GM19351 (cell line): Measurements from ENCODE around the gene DHDH.
"Not testable (repeated sequence)": the region's sequence is repeated elsewhere in the genome, so short reads cannot be mapped to it uniquely, and the experiment has no call there.

Experiments used
- ATAC-seq: cut with Tn5 transposase; IDR thresholded peaks from one replicate; pipeline ENCODE4 v1.9.1; 2021; ENCODE audit warnings: mild to moderate bottlenecking, moderate library complexity; ENCODE audit not compliant: unreplicated experiment

DHDH gene

DNA sequence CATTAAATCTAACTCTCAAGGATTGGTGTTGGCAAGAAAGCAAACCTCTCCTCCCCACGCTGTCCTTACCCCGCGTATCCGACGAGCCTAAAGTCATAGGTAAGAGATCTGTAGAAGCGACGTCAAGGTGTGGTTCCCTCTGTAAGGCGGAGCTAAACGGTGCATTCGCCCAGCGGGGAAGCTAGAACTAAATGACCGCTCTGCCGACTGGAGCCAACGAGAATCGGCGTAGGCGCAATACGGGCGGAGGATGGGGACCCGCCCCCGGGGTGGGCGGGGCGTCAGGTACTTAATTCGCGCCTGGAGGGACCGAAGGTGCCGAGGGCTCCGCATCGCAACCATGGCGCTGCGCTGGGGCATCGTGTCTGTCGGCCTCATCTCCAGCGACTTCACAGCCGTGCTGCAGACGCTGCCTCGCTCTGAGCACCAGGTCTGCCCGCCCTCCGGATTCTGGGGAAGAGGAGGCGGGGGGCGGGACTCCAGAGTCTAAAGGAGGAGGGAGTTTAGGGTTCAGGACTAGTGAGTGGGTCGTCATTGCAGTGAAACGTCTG lies at the start of gene DHDH:
TSS of gene DHDH (plus strand) at position 318 of the 551 bp plus-strand sequence. CDS start at position 341, 23 bp downstream.
- no peak for ATAC-seq

- ATAC-seq, result no peak
These were observed 49.8 kb upstream of the DHDH start for GRCh38 chr19:48883726-48884125.

DNA sequence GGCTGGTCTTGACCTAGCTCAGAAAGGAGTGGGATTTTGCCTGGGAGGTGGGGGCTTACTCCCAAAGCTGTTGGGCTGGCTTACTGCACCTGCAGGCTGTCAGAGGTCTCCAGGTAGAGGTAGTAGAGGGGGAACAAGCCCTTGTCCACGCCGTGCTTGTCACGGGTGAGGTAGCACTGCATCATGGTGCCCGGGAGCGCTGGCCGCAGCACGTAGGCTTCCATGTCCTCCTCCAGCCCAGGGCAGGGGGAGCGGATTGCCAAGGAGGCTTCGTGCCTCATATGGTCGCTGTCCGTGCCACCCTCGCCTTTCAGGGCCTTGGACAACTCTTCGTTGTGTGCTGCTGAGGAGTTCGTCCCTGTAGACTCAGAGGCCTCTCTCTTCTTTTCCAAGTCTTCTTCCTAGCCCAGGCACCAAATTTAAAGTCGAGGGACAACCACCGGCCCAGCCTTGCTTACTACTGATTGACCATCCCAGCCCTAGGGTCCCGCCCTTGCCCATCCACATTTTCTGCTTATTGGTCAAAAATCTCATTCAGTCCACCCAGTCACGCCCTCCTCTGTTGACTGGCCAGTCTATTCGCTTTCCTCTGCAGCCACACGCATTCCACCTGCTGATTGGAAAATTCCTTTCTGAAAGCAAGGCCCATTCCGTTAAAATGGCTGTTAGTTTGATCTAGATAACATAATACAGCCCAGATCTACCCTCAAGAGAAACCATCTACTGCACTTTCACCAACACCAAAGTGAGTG lies 45.5 kb upstream of the DHDH start:
- ATAC-seq, result no peak

DNA sequence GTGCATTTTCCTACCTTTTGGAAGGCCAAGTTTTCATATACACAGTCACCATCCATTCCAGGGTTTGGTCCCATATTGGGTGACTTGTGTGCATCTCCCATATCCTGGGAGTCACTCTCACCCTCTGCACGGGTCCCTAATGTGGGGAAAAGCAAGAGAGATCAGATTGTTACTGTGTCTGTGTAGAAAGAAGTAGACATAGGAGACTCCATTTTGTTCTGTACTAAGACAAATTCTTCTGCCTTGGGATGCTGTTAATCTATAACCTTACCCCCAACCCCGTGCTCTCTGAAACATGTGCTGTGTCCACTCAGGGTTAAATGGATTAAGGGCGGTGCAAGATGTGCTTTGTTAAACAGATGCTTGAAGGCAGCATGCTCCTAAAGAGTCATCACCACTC lies 44.0 kb upstream of the DHDH start:
- ATAC-seq, result not testable (repeated sequence)

DNA sequence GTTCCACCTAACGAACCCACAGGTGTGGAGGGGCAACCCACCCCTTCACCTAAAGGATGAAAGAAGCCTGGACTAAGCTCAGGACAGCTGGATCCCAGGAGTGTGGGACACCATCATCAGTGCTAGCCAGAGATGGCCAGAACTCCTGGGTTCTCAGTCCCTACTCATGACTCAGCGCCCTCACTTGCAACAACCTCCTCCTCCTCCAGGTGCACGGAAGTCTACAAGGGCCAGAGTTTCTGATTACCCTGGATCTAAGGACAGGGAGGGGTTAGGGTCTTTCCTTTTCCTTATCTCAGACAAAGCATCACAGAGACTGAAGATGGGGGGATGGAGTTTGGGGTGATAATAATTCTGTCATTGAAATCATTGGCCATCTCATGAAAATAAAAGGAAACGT lies 42.9 kb upstream of the DHDH start:
- ATAC-seq, result no peak

GRCh38 chr19:48895226-48895625 lies 38.3 kb upstream of the DHDH start:
- ATAC-seq, result no peak

- no peak for ATAC-seq
These were observed 37.2 kb upstream of the DHDH start for GRCh38 chr19:48896191-48896720.

GRCh38 chr19:48897181-48897580 lies 36.3 kb upstream of the DHDH start:
- ATAC-seq, result no peak

- not testable (repeated sequence) for ATAC-seq
These were observed 34.1 kb upstream of the DHDH start for GRCh38 chr19:48899386-48899749.

- peak; percentile 86 for ATAC-seq
These were observed 33.6 kb upstream of the DHDH start, which contains the start of gene NUCB1 for GRCh38 chr19:48899781-48900476. Gene NUCB1 (plus strand): TSS chr19:48900312. CDS start chr19:48900797, 485 bp downstream.

- no peak for ATAC-seq
These were observed 32.8 kb upstream of the DHDH start for GRCh38 chr19:48900477-48901406.

- not testable (repeated sequence) for ATAC-seq
These were observed 31.2 kb upstream of the DHDH start for GRCh38 chr19:48902291-48902690.

- not testable (repeated sequence) for ATAC-seq
These were observed 29.7 kb upstream of the DHDH start for GRCh38 chr19:48903788-48904187.

DNA sequence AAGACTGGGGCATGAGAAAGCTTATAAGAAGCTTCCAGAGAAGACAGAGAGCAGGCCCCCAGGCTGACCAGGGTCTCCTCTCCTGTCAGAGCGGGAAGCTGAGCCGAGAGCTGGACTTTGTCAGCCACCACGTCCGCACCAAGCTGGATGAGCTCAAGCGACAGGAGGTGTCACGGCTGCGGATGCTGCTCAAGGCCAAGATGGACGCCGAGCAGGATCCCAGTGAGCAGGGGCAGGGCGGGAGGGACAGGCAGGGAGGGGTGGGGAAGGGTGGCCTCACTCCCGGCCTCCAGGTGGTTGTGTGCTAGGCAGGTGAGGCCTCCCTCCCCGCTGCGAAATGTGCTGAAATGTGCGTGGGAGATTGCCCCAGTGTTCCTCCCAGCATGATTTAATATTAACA lies 27.8 kb upstream of the DHDH start:
- ATAC-seq, result no peak

- ATAC-seq, result no peak
These were observed 27.2 kb upstream of the DHDH start for GRCh38 chr19:48906324-48906723.

- ATAC-seq, result no peak
These were observed 25.8 kb upstream of the DHDH start for GRCh38 chr19:48907671-48908070.

GRCh38 chr19:48909424-48910077 lies 23.9 kb upstream of the DHDH start:
- ATAC-seq, result not testable (repeated sequence)

- ATAC-seq, result no peak
These were observed 22.7 kb upstream of the DHDH start for GRCh38 chr19:48910803-48911202.

- ATAC-seq, result no peak
These were observed 20.2 kb upstream of the DHDH start for GRCh38 chr19:48913114-48913889.
